ENCODE measurements around the gene DIS3L2.
"Not testable (repeated sequence)": the region's sequence is repeated elsewhere in the genome, so short reads cannot be mapped to it uniquely, and the experiment has no call there.

- TF ChIP-seq CTCF, POLR2A (IDR thresholded peaks at IDR 0.05): not testable (repeated sequence)
Observed at GRCh38 chr2:232385058-232385457, 423.5 kb downstream of the DIS3L2 start.
